Ishikawa (cell line): Measurements from ENCODE around the gene WWOX.
A peak's percentile ranks its signal among the peaks of the same experiment; 100 is the strongest.

Experiments used
- CEBPB ChIP-seq: IDR thresholded peaks from 2 replicates; pipeline ENCODE4 v1.6.1; 2012
- CREB1 ChIP-seq: IDR thresholded peaks from 2 replicates; pipeline ENCODE4 v1.6.1; 2012; ENCODE audit warnings: low read depth
- EGR1 ChIP-seq: IDR thresholded peaks from 2 replicates; pipeline ENCODE4 v1.6.1; 2012
- EP300 ChIP-seq: IDR thresholded peaks from 2 replicates; pipeline ENCODE4 v1.6.1; 2012; ENCODE audit warnings: borderline replicate concordance
- FOXM1 ChIP-seq: IDR thresholded peaks from 2 replicates; pipeline ENCODE4 v1.6.1; 2012; ENCODE audit warnings: low read depth, borderline replicate concordance
- NFIC ChIP-seq: IDR thresholded peaks from 2 replicates; pipeline ENCODE4 v1.6.1; 2012
- RAD21 ChIP-seq: IDR thresholded peaks from 2 replicates; pipeline ENCODE4 v1.6.1; 2012; ENCODE audit warnings: low read depth
- REST ChIP-seq: IDR thresholded peaks from 2 replicates; pipeline ENCODE4 v1.6.1; 2012; ENCODE audit warnings: low read depth, mild to moderate bottlenecking
- TAF1 ChIP-seq: IDR thresholded peaks from 2 replicates; pipeline ENCODE4 v1.6.1; 2012; ENCODE audit warnings: low read depth, mild to moderate bottlenecking
- TCF12 ChIP-seq: IDR thresholded peaks from 2 replicates; pipeline ENCODE4 v1.6.1; 2012; ENCODE audit warnings: low read depth
- TEAD4 ChIP-seq: IDR thresholded peaks from 2 replicates; pipeline ENCODE4 v1.6.1; 2012
- YY1 ChIP-seq: IDR thresholded peaks from 2 replicates; pipeline ENCODE4 v1.6.1; 2012; ENCODE audit warnings: low read depth
- ZBTB7A ChIP-seq: IDR thresholded peaks from 2 replicates; pipeline ENCODE4 v1.6.1; 2012; ENCODE audit warnings: low read depth
- TF ChIP-seq, protein P1 (sequence below): IDR thresholded peaks from 2 replicates; pipeline ENCODE4 v1.6.1; 2012
- TF ChIP-seq, protein P2 (sequence below): IDR thresholded peaks from 2 replicates; pipeline ENCODE4 v1.6.1; 2012

The WWOX gene

GRCh38 chr16:78703936-78704335 lies 604.5 kb downstream of the WWOX start:
- TF ChIP-seq NFIC (no peak), EGR1 (no peak), EP300 (no peak), RAD21 (no peak), ZBTB7A (no peak), YY1 (no peak), FOXM1 (no peak), TEAD4 (no peak), TCF12 (no peak), TAF1 (no peak), CEBPB (no peak)
- TF ChIP-seq, protein P1, sequence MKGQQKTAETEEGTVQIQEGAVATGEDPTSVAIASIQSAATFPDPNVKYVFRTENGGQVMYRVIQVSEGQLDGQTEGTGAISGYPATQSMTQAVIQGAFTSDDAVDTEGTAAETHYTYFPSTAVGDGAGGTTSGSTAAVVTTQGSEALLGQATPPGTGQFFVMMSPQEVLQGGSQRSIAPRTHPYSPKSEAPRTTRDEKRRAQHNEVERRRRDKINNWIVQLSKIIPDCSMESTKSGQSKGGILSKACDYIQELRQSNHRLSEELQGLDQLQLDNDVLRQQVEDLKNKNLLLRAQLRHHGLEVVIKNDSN = no peak
- TF ChIP-seq, protein P2, sequence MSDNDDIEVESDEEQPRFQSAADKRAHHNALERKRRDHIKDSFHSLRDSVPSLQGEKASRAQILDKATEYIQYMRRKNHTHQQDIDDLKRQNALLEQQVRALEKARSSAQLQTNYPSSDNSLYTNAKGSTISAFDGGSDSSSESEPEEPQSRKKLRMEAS = no peak

- TF ChIP-seq NFIC (no peak), REST (no peak)
- TF ChIP-seq, protein P1 = no peak
These were observed 605.0 kb downstream of the WWOX start for GRCh38 chr16:78704416-78704815.

DNA sequence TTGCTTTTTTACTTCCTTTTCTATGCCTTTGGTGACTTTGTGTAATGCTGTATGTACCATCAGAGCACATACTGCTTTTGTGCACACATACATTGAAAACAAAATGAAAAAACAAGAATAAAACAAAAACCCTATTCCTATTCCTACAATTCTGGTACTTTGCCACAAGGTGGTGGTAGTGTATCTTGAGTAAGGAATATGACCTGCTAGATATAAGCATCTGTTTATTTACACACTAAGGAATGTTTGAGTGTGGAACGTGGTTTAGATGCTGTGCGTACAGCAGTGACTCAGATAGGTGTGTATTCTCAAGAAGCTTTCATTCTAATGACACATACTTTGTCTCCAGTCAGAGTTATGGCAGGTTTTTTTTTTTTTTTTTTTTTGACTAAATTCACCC lies 606.2 kb downstream of the WWOX start:
- peak; percentile 24; the same call in 1 of the 2 replicates for TF ChIP-seq RAD21
- TF ChIP-seq YY1 = no peak
- no peak for TF ChIP-seq REST

GRCh38 chr16:78706637-78707036 lies 607.2 kb downstream of the WWOX start:
- TF ChIP-seq REST (no peak), NFIC (no peak), RAD21 (no peak), TAF1 (no peak), ZBTB7A (no peak), EP300 (no peak), TCF12 (no peak), EGR1 (no peak)
- TF ChIP-seq, protein P2 = no peak
- TF ChIP-seq, protein P1 = no peak

GRCh38 chr16:78709137-78709884 lies 609.9 kb downstream of the WWOX start:
- TF ChIP-seq TEAD4 (no peak), EGR1 (no peak), FOXM1 (no peak), EP300 (no peak), RAD21 (no peak), CREB1 (no peak), NFIC (no peak), YY1 (no peak), TCF12 (no peak), ZBTB7A (no peak), CEBPB (no peak), TAF1 (no peak), REST (no peak)
- TF ChIP-seq, protein P2 = no peak
- TF ChIP-seq, protein P1 = no peak
